Measurements from ENCODE around the gene CEP57.
"Not testable (repeated sequence)": the region's sequence is repeated elsewhere in the genome, so short reads cannot be mapped to it uniquely, and the experiment has no call there.

CEP57 gene

DNA sequence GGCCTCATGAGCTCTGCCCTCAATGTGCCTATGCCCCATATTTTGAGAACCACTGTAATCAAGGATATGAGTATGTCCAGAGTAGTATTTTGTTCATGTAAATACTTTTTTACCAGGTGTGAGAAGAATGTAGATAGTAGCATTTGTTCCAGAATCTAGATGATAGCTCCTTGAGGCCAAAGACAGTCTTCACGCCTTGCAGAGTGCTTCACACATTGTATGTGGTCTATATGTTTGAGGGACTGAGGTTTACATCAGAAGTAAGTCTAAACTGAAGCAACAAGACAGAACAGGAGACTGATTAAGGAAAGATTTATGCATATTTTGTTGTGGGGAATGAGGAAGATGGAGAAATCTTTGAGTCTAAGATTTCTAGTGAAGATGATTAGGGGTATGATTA is 12.5 kb downstream of the CEP57 start:
- Histone ChIP-seq H3K36me3 (ENCODE audit: control insufficient read depth, insufficient read depth, low read length) (peaks cover 3% of the 10 kb centered on the region), H3K27me3 (ENCODE audit: control insufficient read depth, insufficient read depth, low read length) (no peaks in the 10 kb centered on the region), H3K9ac (ENCODE audit: low read length) (no peak overlapping the region), H3K27ac (ENCODE audit: low read depth, low read length) (no peak overlapping the region), H3K4me3 (ENCODE audit: low read length) (no peak overlapping the region), H3K4me1 (ENCODE audit: control insufficient read depth, insufficient read depth, low read length) (no peaks in the 10 kb centered on the region)

GRCh38 chr11:95803973-95804372 is 13.7 kb downstream of the CEP57 start:
- no peak overlapping the region for H3K27ac ChIP-seq (ENCODE audit: low read depth, low read length)
- H3K4me1 ChIP-seq (ENCODE audit: control insufficient read depth, insufficient read depth, low read length): no peaks in the 10 kb centered on the region
- no peak overlapping the region for H3K9ac ChIP-seq (ENCODE audit: low read length)
- H3K36me3 ChIP-seq (ENCODE audit: control insufficient read depth, insufficient read depth, low read length): peaks cover 3% of the 10 kb centered on the region
- no peaks in the 10 kb centered on the region for H3K27me3 ChIP-seq (ENCODE audit: control insufficient read depth, insufficient read depth, low read length)
- H3K4me3 ChIP-seq (ENCODE audit: low read length): no peak overlapping the region

DNA sequence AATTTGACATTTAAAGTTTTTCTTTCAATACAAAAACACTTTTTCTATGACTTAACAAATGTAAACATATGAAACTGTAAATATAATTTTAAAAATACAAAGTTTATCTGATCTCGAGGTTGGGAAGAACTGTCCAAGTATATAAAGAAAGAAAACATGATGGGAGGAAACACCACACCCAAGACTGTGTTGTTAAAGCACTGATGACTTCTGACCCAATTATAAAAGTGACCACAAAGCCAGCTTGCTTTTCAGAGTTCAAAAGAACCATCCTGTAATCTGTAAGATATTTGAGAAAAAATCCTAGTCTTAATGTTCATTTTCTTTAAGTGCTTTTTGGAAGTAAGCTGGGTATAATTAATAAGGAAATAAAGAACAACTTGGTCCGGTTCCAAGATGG is 15.6 kb downstream of the CEP57 start:
- peaks cover 3% of the 10 kb centered on the region for H3K36me3 ChIP-seq (ENCODE audit: control insufficient read depth, insufficient read depth, low read length)
- no peaks in the 10 kb centered on the region for H3K27me3 ChIP-seq (ENCODE audit: control insufficient read depth, insufficient read depth, low read length)

DNA sequence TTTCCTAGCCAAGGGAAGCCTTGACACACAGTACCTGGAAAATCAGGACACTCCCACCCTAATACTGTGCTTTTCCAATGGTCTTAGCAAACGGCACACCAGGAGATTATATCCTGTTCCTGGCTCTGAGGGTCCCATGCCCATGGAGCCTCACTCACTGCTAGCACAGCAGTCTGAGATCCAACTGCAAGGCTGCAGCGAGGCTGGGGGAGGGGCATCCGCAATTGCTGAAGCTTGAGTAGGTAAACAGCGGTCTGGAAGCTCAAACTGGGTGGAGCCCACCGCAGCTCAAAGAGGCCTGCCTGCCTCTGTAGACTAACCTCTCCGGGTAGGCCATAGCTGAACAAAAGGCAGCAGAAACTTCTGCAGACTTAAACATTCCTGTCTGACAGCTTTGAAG is 16.2 kb downstream of the CEP57 start:
- not testable (repeated sequence) for H3K4me3 ChIP-seq (ENCODE audit: low read length); H3K27me3 ChIP-seq (ENCODE audit: control insufficient read depth, insufficient read depth, low read length); H3K9ac ChIP-seq (ENCODE audit: low read length); H3K36me3 ChIP-seq (ENCODE audit: control insufficient read depth, insufficient read depth, low read length); H3K27ac ChIP-seq (ENCODE audit: low read depth, low read length); H3K4me1 ChIP-seq (ENCODE audit: control insufficient read depth, insufficient read depth, low read length)

More for the DNA sequence above, 15.6 kb downstream of the CEP57 start:
- Histone ChIP-seq H3K27ac (ENCODE audit: low read depth, low read length) (no peak overlapping the region), H3K4me3 (ENCODE audit: low read length) (no peak overlapping the region), H3K4me1 (ENCODE audit: control insufficient read depth, insufficient read depth, low read length) (no peaks in the 10 kb centered on the region), H3K9ac (ENCODE audit: low read length) (no peak overlapping the region)

DNA sequence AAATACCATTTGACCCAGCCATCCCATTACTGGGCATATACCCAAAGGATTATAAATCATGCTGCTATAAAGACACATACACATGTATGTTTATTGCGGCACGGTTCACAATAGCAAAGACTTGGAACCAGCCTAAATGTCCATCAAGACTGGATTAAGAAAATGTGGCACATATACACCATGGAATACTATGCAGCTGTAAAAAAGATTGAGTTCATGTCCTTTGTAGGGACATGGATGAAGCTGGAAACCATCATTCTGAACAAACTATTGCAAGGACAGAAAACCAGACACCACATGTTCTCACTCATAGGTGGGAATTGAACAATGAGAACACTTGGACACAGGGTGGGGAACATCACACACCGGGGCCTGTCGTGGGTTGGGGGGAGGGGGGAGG is 20.8 kb downstream of the CEP57 start:
- not testable (repeated sequence) for H3K9ac ChIP-seq (ENCODE audit: low read length); H3K27ac ChIP-seq (ENCODE audit: low read depth, low read length); H3K4me3 ChIP-seq (ENCODE audit: low read length); H3K36me3 ChIP-seq (ENCODE audit: control insufficient read depth, insufficient read depth, low read length); H3K4me1 ChIP-seq (ENCODE audit: control insufficient read depth, insufficient read depth, low read length); H3K27me3 ChIP-seq (ENCODE audit: control insufficient read depth, insufficient read depth, low read length)

GRCh38 chr11:95816037-95816436 is 25.7 kb downstream of the CEP57 start:
- Histone ChIP-seq H3K36me3 (ENCODE audit: control insufficient read depth, insufficient read depth, low read length) (peaks cover 3% of the 10 kb centered on the region), H3K27me3 (ENCODE audit: control insufficient read depth, insufficient read depth, low read length) (no peaks in the 10 kb centered on the region), H3K4me3 (ENCODE audit: low read length) (no peak overlapping the region), H3K27ac (ENCODE audit: low read depth, low read length) (no peak overlapping the region), H3K4me1 (ENCODE audit: control insufficient read depth, insufficient read depth, low read length) (no peaks in the 10 kb centered on the region), H3K9ac (ENCODE audit: low read length) (no peak overlapping the region)

DNA sequence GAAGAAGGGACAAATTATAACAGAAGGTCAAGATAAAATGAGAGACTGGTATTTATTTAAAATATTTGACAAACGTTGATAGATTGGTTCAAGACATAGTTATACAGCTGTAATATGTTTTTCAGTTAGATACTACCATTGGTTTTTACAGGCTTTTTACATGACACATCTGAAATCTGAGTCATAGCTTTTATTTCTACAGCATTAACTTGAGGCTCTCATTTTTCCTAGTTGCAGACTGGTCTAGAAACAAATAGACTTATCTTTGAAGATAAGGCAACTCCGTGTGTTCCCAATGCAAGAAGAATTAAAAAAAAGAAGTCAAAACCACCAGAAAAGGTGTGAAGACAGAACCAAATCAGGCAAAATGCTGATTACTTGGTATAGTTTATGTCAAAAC is 31.3 kb downstream of the CEP57 start:
- no peak overlapping the region for H3K4me3 ChIP-seq (ENCODE audit: low read length)
- no peaks in the 10 kb centered on the region for H3K27me3 ChIP-seq (ENCODE audit: control insufficient read depth, insufficient read depth, low read length)
- H3K27ac ChIP-seq (ENCODE audit: low read depth, low read length): no peak overlapping the region
- H3K36me3 ChIP-seq (ENCODE audit: control insufficient read depth, insufficient read depth, low read length): peaks cover 3% of the 10 kb centered on the region
- H3K9ac ChIP-seq (ENCODE audit: low read length): no peak overlapping the region
- no peaks in the 10 kb centered on the region for H3K4me1 ChIP-seq (ENCODE audit: control insufficient read depth, insufficient read depth, low read length)

DNA sequence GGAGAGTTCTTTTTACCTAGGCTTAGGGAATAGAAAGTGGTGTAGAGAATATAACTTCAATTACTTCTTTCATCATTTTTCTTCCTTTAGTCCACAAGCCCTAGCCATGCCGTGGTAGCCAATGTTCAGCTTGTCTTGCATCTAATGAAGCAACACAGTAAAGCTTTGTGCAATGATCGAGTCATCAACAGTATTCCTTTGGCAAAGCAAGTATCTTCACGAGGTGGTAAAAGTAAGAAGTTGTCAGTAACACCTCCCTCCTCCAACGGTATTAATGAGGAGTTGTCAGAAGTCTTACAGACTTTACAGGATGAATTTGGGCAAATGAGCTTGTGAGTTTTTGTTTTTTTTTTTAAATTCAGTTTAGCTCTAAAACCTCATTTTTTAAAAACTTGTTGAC is 37.4 kb downstream of the CEP57 start:
- Histone ChIP-seq H3K27me3 (ENCODE audit: control insufficient read depth, insufficient read depth, low read length) (no peaks in the 10 kb centered on the region), H3K4me3 (ENCODE audit: low read length) (no peak overlapping the region), H3K27ac (ENCODE audit: low read depth, low read length) (no peak overlapping the region), H3K9ac (ENCODE audit: low read length) (no peak overlapping the region), H3K36me3 (ENCODE audit: control insufficient read depth, insufficient read depth, low read length) (peaks cover 3% of the 10 kb centered on the region), H3K4me1 (ENCODE audit: control insufficient read depth, insufficient read depth, low read length) (no peaks in the 10 kb centered on the region)

GRCh38 chr11:95829580-95830259 is 39.4 kb downstream of the CEP57 start:
- Histone ChIP-seq H3K27ac (ENCODE audit: low read depth, low read length) (no peak overlapping the region), H3K27me3 (ENCODE audit: control insufficient read depth, insufficient read depth, low read length) (no peaks in the 10 kb centered on the region), H3K4me1 (ENCODE audit: control insufficient read depth, insufficient read depth, low read length) (no peaks in the 10 kb centered on the region), H3K36me3 (ENCODE audit: control insufficient read depth, insufficient read depth, low read length) (peaks cover 5% of the 10 kb centered on the region), H3K9ac (ENCODE audit: low read length) (no peak overlapping the region), H3K4me3 (ENCODE audit: low read length) (no peak overlapping the region)

GRCh38 chr11:95831198-95831883 is 41.0 kb downstream of the CEP57 start:
- H3K9ac ChIP-seq (ENCODE audit: low read length): no peak overlapping the region
- peaks cover 10% of the 10 kb centered on the region for H3K36me3 ChIP-seq (ENCODE audit: control insufficient read depth, insufficient read depth, low read length)
- no peaks in the 10 kb centered on the region for H3K4me1 ChIP-seq (ENCODE audit: control insufficient read depth, insufficient read depth, low read length)
- no peak overlapping the region for H3K27ac ChIP-seq (ENCODE audit: low read depth, low read length)
- no peaks in the 10 kb centered on the region for H3K27me3 ChIP-seq (ENCODE audit: control insufficient read depth, insufficient read depth, low read length)
- H3K4me3 ChIP-seq (ENCODE audit: low read length): no peak overlapping the region

GRCh38 chr11:95832763-95833162 is 42.5 kb downstream of the CEP57 start:
- no peak overlapping the region for H3K9ac ChIP-seq (ENCODE audit: low read length)
- H3K36me3 ChIP-seq (ENCODE audit: control insufficient read depth, insufficient read depth, low read length): peaks cover 10% of the 10 kb centered on the region
- H3K27ac ChIP-seq (ENCODE audit: low read depth, low read length): no peak overlapping the region
- H3K4me3 ChIP-seq (ENCODE audit: low read length): no peak overlapping the region
- no peaks in the 10 kb centered on the region for H3K4me1 ChIP-seq (ENCODE audit: control insufficient read depth, insufficient read depth, low read length)
- H3K27me3 ChIP-seq (ENCODE audit: control insufficient read depth, insufficient read depth, low read length): no peaks in the 10 kb centered on the region

DNA sequence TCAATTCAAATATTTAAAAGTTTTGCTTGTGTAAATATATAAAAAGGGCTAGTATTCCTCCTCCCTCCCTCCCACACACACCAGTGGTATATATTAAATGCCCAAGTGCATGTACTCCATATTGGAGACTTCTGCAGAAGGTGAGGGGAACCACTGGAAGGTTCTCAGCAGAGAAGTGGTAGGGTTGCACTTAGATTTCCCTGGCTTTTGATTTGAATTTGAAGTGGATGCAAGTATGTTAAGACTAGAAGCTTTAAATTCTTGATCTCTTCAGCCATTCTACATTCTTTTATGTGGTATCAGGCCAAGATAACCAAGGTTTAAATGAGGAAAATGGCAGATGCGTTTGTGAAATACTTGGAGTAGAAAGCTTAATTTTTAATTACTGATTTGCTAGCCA is 43.1 kb downstream of the CEP57 start:
- H3K36me3 ChIP-seq (ENCODE audit: control insufficient read depth, insufficient read depth, low read length): peaks cover 10% of the 10 kb centered on the region

GRCh38 chr11:95835351-95835750 is 45.1 kb downstream of the CEP57 start:
- H3K4me1 ChIP-seq (ENCODE audit: control insufficient read depth, insufficient read depth, low read length): no peaks in the 10 kb centered on the region
- peaks cover 14% of the 10 kb centered on the region for H3K36me3 ChIP-seq (ENCODE audit: control insufficient read depth, insufficient read depth, low read length)
- no peak overlapping the region for H3K27ac ChIP-seq (ENCODE audit: low read depth, low read length)
- no peak overlapping the region for H3K9ac ChIP-seq (ENCODE audit: low read length)
- H3K27me3 ChIP-seq (ENCODE audit: control insufficient read depth, insufficient read depth, low read length): no peaks in the 10 kb centered on the region
- H3K4me3 ChIP-seq (ENCODE audit: low read length): no peak overlapping the region

More for the DNA sequence above, 43.1 kb downstream of the CEP57 start:
- no peaks in the 10 kb centered on the region for H3K4me1 ChIP-seq (ENCODE audit: control insufficient read depth, insufficient read depth, low read length)
- no peaks in the 10 kb centered on the region for H3K27me3 ChIP-seq (ENCODE audit: control insufficient read depth, insufficient read depth, low read length)
- H3K9ac ChIP-seq (ENCODE audit: low read length): no peak overlapping the region
- H3K27ac ChIP-seq (ENCODE audit: low read depth, low read length): no peak overlapping the region
- no peak overlapping the region for H3K4me3 ChIP-seq (ENCODE audit: low read length)

All from rectal smooth muscle tissue (tissue), 1 donor.